GM06990 (cell line): ENCODE data around the gene INSR.
A peak's percentile ranks its signal among the peaks of the same experiment; 100 is the strongest.

Experiments used
- DNase-seq: peaks from one replicate; pipeline ENCODE4 v3.0.0-alpha.2; 2011; ENCODE audit not compliant: insufficient read length; ENCODE audit errors: extremely low read depth
- H3K27me3 ChIP-seq: replicated peaks from 2 replicates; pipeline ENCODE4 v1.6.0; 2011; ENCODE audit warnings: low read length; ENCODE audit not compliant: control insufficient read depth, insufficient read depth
- H3K36me3 ChIP-seq: 2 replicates; pipeline ENCODE4 v1.5.1; 2011; ENCODE audit warnings: low read length; ENCODE audit not compliant: control insufficient read depth, insufficient read depth
- H3K4me3 ChIP-seq: replicated peaks from 2 replicates; pipeline ENCODE4 v1.5.1; 2011; ENCODE audit warnings: low read depth, mild to moderate bottlenecking, control low read depth, low read length
- CTCF ChIP-seq: IDR thresholded peaks from 2 replicates; pipeline ENCODE4 v1.5.1; 2011; ENCODE audit warnings: low read length, control low read depth, mild to moderate bottlenecking, inconsistent platforms; ENCODE audit not compliant: insufficient read depth, poor library complexity, severe bottlenecking

The INSR gene

GRCh38 chr19:7076151-7076550, 218.1 kb downstream of the INSR start:
- no peak for DNase-seq
- no peaks in the 10 kb centered on the region for H3K27me3 ChIP-seq
- H3K4me3 ChIP-seq, result no peak overlapping the region
- no peak for TF ChIP-seq CTCF
- peaks cover 52% of the 10 kb centered on the region for H3K36me3 ChIP-seq

- no peaks in the 10 kb centered on the region for H3K27me3 ChIP-seq
- H3K36me3 ChIP-seq, result peaks cover 40% of the 10 kb centered on the region
- DNase-seq, result no peak
- no peak overlapping the region for H3K4me3 ChIP-seq
- TF ChIP-seq CTCF, result no peak
These were observed 219.4 kb downstream of the INSR start for GRCh38 chr19:7074705-7075282.

- DNase-seq, result no peak
- no peak for TF ChIP-seq CTCF
- H3K4me3 ChIP-seq, result no peak overlapping the region
- no peaks in the 10 kb centered on the region for H3K27me3 ChIP-seq
- peaks cover 35% of the 10 kb centered on the region for H3K36me3 ChIP-seq
These were observed 221.7 kb downstream of the INSR start for GRCh38 chr19:7072541-7072940.

- peak overlapping the region; percentile 88 for H3K4me3 ChIP-seq
- DNase-seq, result no peak
- H3K27me3 ChIP-seq, result no peaks in the 10 kb centered on the region
These were observed 224.3 kb downstream of the INSR start for GRCh38 chr19:7069904-7070226.

GRCh38 chr19:7069042-7069903, 224.9 kb downstream of the INSR start, which contains the start of gene ZNF557:
TSS of gene ZNF557 (plus strand) at chr19:7069703. CDS start at chr19:7075075, 5,372 bp downstream.
- TF ChIP-seq CTCF, result no peak
- peaks cover 10% of the 10 kb centered on the region for H3K36me3 ChIP-seq
- no peaks in the 10 kb centered on the region for H3K27me3 ChIP-seq
- DNase-seq, result peak; percentile 97
- peak within 1 kb of the TSS; percentile 88 for H3K4me3 ChIP-seq

More at GRCh38 chr19:7069904-7070226, 224.3 kb downstream of the INSR start:
- TF ChIP-seq CTCF, result no peak
- H3K36me3 ChIP-seq, result peaks cover 12% of the 10 kb centered on the region
